A673 (cell line): ENCODE data around the gene GRK1. TPM values are rescaled to one million over a fixed set of nuclear protein-coding genes. Genes with fewer than 3 reads are reported as not detected.

Experiments
- BruUV-seq: library from RNA; stranded (reverse); fragments of 400-500 nt; replicated peaks from 2 replicates; lab custom pipeline; 2021; lab: Mats Ljungman, UMichigan
- CTCF ChIA-PET: fragments of 300-600 bp; sonication (Branson Sonifier 250); formaldehyde crosslinking; loops from one replicate; lab custom pipeline; 2022; ENCODE audit warnings: antibody characterized with exemption; lab: Charles Lee
- POLR2A ChIA-PET: fragments of 300-600 bp; sonication (Branson Sonifier 250); formaldehyde crosslinking; loops from one replicate; lab custom pipeline; 2022; ENCODE audit warnings: antibody characterized with exemption; ENCODE audit not compliant: low non-redundant PET; lab: Charles Lee
- DNase-seq: peaks from one replicate; pipeline ENCODE4 v3.0.0-alpha.2; 2015; ENCODE audit warnings: low spot score
- H3K27ac ChIP-seq: fragments of 200-600 bp; sonication (generic); 2 replicates; pipeline ENCODE4 v1.5.1; 2016; ENCODE audit warnings: mixed run types, low read depth, mild to moderate bottlenecking, mixed read lengths, antibody characterized with exemption, low read length; ENCODE audit not compliant: poor library complexity, severe bottlenecking
- H3K27me3 ChIP-seq: fragments of 200-600 bp; sonication (generic); replicated peaks from 2 replicates; pipeline ENCODE4 v1.6.1; 2017; ENCODE audit warnings: mixed run types, low read depth, mild to moderate bottlenecking, mixed read lengths, antibody characterized with exemption, low read length; ENCODE audit not compliant: insufficient read depth, poor library complexity
- H3K36me3 ChIP-seq: fragments of 200-600 bp; sonication (generic); 2 replicates; pipeline ENCODE4 v1.6.1; 2016; ENCODE audit warnings: mixed run types, mild to moderate bottlenecking, mixed read lengths, antibody characterized with exemption, low read length; ENCODE audit not compliant: insufficient read depth, poor library complexity, severe bottlenecking
- H3K4me1 ChIP-seq: fragments of 200-600 bp; sonication (generic); 2 replicates; pipeline ENCODE4 v1.6.1; 2017; ENCODE audit warnings: mixed run types, mild to moderate bottlenecking, mixed read lengths, antibody characterized with exemption, low read length; ENCODE audit not compliant: insufficient read depth, poor library complexity, severe bottlenecking
- H3K4me3 ChIP-seq: fragments of 200-600 bp; sonication (generic); 2 replicates; pipeline ENCODE4 v1.5.1; 2016; ENCODE audit warnings: low read depth, mixed run types, mild to moderate bottlenecking, mixed read lengths, low read length; ENCODE audit not compliant: poor library complexity, severe bottlenecking
- H3K9me3 ChIP-seq: fragments of 200-600 bp; sonication (generic); 2 replicates; pipeline ENCODE4 v1.6.1; 2016; ENCODE audit warnings: mixed run types, low read depth, mild to moderate bottlenecking, mixed read lengths, antibody characterized with exemption, low read length; ENCODE audit not compliant: poor library complexity, severe bottlenecking
- EZH2 ChIP-seq: fragments of 200-600 bp; sonication (generic); IDR thresholded peaks from 2 replicates; pipeline ENCODE4 v1.6.1; 2017; ENCODE audit warnings: borderline replicate concordance, low read depth, mild to moderate bottlenecking, mixed read lengths, antibody characterized with exemption, low read length; ENCODE audit not compliant: poor library complexity, severe bottlenecking
- intact Hi-C: fragments of 100-400 bp; cut with micrococcal nuclease; formaldehyde crosslinking; loops from one replicate; pipeline ENCODE4 v1.10.0; 2022; ENCODE audit not compliant: unreplicated experiment
- total RNA-seq: library from RNA; stranded (reverse); gene quantifications from 2 replicates; pipeline ENCODE4 v1.2.3, GENCODE V29; 2021
- TF ChIP-seq, protein P1 (sequence below): fragments of 300-800, 200-600 bp; sonication (generic); conservative IDR thresholded peaks from 2 replicates; pipeline ENCODE4 v1.5.1; 2017; ENCODE audit warnings: low read depth, mild to moderate bottlenecking, antibody characterized with exemption, low read length, moderate library complexity, mixed read lengths

Gene GRK1
- total RNA-seq, 1 experiment from 2014 or later: not detected

- ChIA-PET CTCF (no interaction called here), POLR2A (no interaction called here)
- TF ChIP-seq, protein P1, sequence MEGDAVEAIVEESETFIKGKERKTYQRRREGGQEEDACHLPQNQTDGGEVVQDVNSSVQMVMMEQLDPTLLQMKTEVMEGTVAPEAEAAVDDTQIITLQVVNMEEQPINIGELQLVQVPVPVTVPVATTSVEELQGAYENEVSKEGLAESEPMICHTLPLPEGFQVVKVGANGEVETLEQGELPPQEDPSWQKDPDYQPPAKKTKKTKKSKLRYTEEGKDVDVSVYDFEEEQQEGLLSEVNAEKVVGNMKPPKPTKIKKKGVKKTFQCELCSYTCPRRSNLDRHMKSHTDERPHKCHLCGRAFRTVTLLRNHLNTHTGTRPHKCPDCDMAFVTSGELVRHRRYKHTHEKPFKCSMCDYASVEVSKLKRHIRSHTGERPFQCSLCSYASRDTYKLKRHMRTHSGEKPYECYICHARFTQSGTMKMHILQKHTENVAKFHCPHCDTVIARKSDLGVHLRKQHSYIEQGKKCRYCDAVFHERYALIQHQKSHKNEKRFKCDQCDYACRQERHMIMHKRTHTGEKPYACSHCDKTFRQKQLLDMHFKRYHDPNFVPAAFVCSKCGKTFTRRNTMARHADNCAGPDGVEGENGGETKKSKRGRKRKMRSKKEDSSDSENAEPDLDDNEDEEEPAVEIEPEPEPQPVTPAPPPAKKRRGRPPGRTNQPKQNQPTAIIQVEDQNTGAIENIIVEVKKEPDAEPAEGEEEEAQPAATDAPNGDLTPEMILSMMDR: no peak
- no peak for TF ChIP-seq EZH2
- H3K27ac ChIP-seq: no peak overlapping the region
- H3K4me3 ChIP-seq: no peak overlapping the region
- H3K36me3 ChIP-seq: no peaks in the 10 kb centered on the region
- H3K9me3 ChIP-seq: no peaks in the 10 kb centered on the region
- no peaks in the 10 kb centered on the region for H3K27me3 ChIP-seq
- DNase-seq: no peak
- intact Hi-C loops: no loop called here
- no peaks in the 10 kb centered on the region for H3K4me1 ChIP-seq
- no TSS peak for BruUV-seq
These were observed 2.3 kb downstream of the GRK1 start for GRCh38 chr13:113669231-113669754.

DNA sequence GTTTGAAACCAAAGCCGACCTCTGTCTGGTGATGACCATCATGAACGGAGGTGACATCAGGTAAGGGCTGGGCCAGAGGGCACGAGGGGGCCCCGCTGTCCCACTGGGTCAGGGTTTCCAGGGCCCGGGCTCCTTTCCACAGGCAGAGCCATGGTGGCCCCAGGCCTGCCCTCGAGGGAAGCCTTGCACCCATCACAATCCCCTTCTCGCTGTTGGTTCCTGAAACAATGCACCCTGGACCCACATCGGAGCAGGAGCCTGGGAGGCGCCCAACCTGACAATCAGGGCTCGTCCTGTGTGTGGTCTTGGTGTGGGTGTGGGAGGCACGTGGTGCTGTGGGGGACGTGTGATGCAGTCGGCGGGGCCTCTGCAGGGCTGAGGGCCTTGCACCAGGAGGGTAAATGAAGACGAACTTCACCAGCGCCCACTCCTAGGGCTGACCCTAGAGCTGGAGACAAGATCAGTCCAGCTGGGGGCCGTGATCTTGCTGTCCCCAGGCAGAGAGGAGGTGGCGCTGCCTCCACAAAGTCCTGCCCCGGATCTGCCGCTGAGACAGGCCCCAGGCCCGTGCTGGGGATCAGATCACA, 2.8 kb downstream of the GRK1 start:
- TF ChIP-seq, protein P1: no peak
- TF ChIP-seq EZH2: no peak
- Histone ChIP-seq H3K36me3 (no peaks in the 10 kb centered on the region), H3K4me3 (no peak overlapping the region), H3K4me1 (no peaks in the 10 kb centered on the region), H3K27ac (no peak overlapping the region), H3K9me3 (no peaks in the 10 kb centered on the region), H3K27me3 (no peaks in the 10 kb centered on the region)
- POLR2A ChIA-PET: no interaction called here
- intact Hi-C loops: no loop called here
- CTCF ChIA-PET: no interaction called here
- no peak for DNase-seq
- no TSS peak for BruUV-seq

GRCh38 chr13:113670541-113670940, 3.5 kb downstream of the GRK1 start:
- no peak overlapping the region for H3K27ac ChIP-seq
- no peak for DNase-seq
- no peaks in the 10 kb centered on the region for H3K36me3 ChIP-seq
- H3K4me1 ChIP-seq: no peaks in the 10 kb centered on the region
- H3K4me3 ChIP-seq: no peak overlapping the region
- H3K9me3 ChIP-seq: no peaks in the 10 kb centered on the region
- TF ChIP-seq, protein P1: no peak
- TF ChIP-seq EZH2: no peak
- BruUV-seq: no TSS peak
- ChIA-PET POLR2A (no interaction called here), CTCF (no interaction called here)
- H3K27me3 ChIP-seq: no peaks in the 10 kb centered on the region
- intact Hi-C loops: no loop called here
